NCI-H146 (cell line): ENCODE data around the gene SFMBT2.
"Not testable (repeated sequence)": the region's sequence is repeated elsewhere in the genome, so short reads cannot be mapped to it uniquely, and the experiment has no call there.

Experiments
- DNase-seq: peaks from one replicate; lab custom pipeline; 2025; lab: John Stamatoyannopoulos, UW

The SFMBT2 gene

GRCh38 chr10:7401156-7401555 is 9.7 kb downstream of the SFMBT2 start:
- DNase-seq: no peak

DNA sequence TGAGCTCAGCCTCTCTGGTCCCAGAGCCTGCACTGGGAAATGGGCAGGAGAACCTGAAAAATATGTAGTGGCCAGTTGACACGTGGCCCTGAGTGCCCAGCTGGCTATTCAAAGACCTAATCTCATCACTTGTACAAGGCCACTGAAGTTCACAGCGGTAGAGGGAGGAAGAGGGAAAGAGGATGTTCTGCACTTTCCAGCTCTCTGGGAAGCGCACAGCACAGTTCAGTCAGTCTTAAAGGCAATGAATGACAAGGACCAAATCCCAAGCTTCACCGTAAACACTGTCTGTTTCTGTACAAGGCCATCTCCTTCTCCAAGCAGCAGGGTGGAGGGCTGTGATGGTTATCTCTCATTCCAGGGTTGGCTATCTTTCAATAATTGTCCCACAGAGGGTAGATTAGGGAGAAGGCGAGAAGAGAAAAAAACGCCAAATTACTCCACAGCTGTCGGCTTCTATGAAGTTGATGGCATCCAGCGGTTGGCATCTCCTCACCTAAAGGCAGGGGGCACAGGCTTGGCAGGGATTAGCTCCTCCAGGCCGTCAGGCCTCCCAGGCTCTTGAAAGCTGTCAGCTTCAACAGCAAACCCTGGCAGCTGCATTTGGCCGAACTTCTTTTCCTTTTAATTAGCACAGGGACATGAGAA is 10.6 kb downstream of the SFMBT2 start:
- DNase-seq: no peak

GRCh38 chr10:7399533-7399932 is 11.3 kb downstream of the SFMBT2 start:
- no peak for DNase-seq

DNA sequence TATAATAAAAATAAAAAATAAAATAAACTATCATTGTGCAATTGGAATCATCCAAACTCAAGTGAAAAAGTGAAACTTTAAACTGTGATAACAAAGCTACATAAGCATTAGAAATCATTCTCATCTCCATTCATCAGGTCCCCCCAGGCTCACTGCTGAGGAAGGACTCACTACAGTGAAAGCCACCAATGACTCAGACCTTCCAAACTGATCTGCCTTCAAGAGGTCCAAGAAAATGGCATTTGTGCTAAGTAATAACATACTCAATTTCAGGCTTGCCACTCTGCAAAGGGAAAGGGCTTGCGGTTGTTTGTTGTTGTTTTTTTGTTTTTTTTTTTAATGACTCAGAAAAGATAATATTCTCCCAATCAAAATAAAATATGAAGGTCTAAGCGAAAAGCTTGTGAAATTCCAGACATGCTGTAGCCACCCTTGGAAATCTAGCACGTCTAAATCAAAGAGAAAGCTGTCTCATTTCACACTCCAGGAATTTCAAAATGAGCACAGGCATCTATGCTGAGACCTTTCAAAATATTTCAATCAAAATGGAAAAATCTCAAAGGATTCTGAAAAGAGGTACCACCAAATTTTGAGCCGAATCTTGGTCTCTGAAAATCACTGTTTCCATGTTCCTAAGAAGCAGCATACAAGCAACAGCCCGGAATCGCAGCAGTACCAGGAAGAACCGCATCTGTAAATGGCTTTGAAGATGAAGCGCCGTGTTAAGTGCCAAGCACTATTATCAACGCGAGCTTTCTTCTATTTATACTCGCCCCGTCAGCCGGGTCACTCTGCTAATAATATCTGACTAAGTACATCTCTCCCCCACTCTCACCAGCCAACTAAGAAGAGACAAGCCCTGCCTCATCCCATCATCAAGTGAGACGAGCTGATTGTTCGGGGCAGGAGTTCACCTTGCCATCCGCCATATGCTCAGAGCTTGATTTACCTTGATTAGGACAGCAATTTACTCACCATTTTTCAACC is 13.5 kb downstream of the SFMBT2 start:
- DNase-seq: no peak

GRCh38 chr10:7392301-7392700 is 18.5 kb downstream of the SFMBT2 start:
- not testable (repeated sequence) for DNase-seq

- DNase-seq: no peak
These were observed 19.1 kb downstream of the SFMBT2 start for GRCh38 chr10:7391748-7392147.

- not testable (repeated sequence) for DNase-seq
These were observed 20.1 kb downstream of the SFMBT2 start for GRCh38 chr10:7390689-7391110.

DNA sequence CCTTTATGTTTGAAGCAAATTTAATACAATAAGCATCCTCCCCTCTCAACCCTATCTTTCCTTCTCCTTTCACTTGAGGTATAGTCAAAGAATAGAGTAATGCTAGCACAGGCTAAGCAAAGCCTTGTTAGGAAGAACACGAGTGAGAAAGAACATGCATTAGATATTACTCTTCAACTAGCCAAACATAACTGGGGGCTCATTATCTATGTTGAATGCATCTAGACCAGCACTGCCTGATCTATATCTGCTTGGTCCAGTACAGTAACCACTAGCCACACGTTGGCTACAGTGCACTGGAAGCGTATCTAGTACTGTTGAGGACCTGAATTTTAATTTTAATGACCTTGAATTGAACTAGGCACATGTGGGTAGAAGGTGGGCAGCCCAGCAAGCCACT is 21.0 kb downstream of the SFMBT2 start:
- DNase-seq: no peak

DNA sequence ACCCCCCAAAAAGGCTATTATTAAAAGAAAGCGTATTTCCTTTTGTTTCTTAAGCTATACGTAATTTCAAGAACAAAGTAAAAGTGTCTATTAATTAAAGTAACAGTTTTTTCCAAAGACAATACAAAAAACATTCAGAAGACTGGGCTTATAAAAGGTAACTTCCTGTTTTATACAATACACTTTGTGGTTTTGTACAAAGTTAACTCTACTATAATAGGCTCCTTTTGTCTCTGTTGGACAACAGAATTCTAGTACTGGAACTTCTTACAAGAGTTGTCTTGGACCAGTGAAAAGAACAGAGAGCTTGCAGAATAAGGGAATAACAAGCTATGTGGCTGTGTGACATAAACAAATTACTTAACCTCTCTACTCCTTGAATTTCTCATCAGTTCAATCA is 21.5 kb downstream of the SFMBT2 start:
- no peak for DNase-seq

- DNase-seq: no peak
These were observed 22.2 kb downstream of the SFMBT2 start for GRCh38 chr10:7388602-7389001.

- not testable (repeated sequence) for DNase-seq
These were observed 22.7 kb downstream of the SFMBT2 start for GRCh38 chr10:7388149-7388548.

DNA sequence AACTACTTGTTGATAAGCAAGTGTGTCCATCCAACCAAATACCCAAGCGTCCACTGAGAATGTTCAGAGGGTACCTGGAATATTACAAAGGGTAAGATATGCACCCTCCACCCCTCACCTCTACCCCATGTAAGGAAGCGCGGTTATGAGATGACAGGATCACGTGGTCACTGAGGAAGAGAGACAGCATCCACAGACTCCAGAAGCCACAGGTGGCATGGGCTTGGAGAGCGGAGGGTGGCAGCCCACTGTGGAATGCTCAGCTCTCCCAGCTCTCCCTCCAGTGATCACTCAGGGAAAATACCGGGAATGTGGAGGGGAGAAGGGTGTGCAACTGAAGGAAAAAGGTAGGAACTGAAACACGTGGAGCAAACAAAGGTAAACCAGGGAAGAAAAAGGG is 25.7 kb downstream of the SFMBT2 start:
- DNase-seq: no peak

GRCh38 chr10:7383442-7383841 is 27.4 kb downstream of the SFMBT2 start:
- no peak for DNase-seq

DNA sequence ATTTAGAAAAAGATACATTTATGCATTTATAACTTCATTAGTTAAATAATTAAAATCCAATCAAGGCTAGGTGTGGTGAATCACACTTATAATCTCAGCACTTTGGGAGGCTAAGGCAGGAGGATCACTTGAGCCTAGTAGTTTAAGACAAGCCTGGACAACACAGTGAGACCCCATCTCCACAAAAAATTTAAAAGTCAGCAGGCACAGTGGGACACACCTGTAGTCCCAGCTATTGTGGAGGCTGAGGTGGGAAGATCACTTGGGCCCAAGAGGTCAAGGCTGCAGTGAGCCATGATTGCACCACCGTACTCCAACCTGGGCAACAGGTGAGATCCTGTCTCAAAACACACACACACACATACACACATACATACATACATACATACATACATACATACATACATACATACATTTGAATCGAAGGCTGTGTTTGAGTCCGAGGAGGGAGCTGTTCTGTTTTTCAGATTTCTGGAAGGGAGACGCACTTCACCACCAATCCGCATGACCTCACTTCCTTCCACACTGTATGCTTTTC is 30.1 kb downstream of the SFMBT2 start:
- DNase-seq: no peak

GRCh38 chr10:7378602-7379403 is 32.0 kb downstream of the SFMBT2 start:
- DNase-seq: no peak

DNA sequence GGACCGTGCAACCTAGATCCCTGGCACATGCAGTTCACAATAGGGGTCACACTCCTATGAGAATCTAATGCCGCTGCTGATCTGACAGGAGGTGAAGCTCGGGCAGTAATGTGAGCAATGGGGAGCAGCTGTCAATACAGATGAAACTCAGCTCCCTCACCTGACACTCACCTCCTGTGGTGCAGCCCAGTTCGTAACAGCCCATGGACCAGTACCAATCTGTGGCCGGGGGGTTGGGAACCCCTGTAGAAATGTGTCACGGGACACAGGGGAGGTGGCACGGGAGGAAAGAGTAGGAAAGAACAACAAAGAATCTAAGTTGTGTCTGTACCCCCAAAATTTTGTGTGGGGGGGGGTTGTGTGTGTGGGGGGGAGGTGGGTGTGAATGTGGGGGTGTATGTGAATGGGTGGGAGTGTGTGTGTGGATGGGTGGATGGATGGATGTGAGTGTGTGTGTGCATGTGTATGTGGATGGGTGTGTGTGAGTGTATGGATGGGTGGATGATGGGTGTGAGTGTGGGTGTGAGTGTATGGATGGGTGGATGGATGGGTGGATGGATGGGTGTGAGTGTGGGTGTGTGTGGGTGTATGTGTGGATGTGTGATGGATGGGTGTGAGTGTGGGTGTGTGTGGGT is 33.1 kb downstream of the SFMBT2 start:
- DNase-seq: no peak

DNA sequence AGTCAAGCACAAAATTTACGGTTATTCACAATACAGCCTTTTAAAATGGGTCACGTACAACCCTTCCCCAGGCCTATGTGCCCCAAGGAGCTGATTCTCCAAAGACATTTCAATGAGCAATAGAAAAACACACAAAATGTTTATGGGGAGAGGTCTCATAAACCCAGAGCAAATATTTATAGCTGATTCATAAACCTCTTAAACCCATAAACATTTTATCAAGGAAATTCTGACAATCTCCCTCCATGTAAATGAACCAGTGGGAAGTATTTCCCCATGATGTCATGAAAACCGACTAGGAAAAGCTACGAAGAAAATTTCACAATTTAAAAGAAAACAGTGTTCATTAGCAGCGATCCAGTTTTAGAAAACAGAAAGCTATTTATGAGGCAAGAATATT is 36.0 kb downstream of the SFMBT2 start:
- DNase-seq: no peak

GRCh38 chr10:7373039-7373438 is 37.8 kb downstream of the SFMBT2 start:
- no peak for DNase-seq

GRCh38 chr10:7372504-7372903 is 38.3 kb downstream of the SFMBT2 start:
- DNase-seq: no peak

DNA sequence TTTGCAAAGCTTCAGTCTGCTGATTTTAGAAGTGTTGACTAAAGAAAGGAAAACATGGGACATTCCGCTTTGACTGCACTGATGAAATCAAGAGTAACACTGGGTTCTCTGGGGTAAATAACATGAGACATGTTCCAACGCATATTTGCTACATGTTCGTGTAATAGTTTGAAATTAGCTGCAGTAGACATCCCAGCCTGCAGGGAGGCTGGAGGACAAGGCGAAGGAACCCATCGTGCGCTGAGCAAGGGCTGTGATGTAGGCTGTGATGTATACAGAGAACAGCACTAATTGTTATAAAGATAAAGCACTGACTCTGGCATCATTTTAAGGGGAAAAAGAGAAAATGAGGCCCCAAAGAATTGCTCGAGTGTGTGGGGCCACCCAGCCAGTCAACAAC is 40.3 kb downstream of the SFMBT2 start:
- DNase-seq: no peak

GRCh38 chr10:7365027-7365745 is 45.6 kb downstream of the SFMBT2 start:
- DNase-seq: no peak
